GM12878 (cell line): ENCODE data around the gene PSAT1. TPM values are rescaled to one million over a fixed set of nuclear protein-coding genes. Genes with fewer than 3 reads are reported as not detected.

Experiments
- ATAC-seq: fragments of 200-7000 bp; cut with Tn5 transposase; 3 replicates; pipeline ENCODE4 v1.9.1; 2020; ENCODE audit warnings: mild to moderate bottlenecking, moderate library complexity
- BruUV-seq: library from RNA; stranded (reverse); fragments of 400-500 nt; replicated peaks from 2 replicates; lab custom pipeline; 2021; lab: Mats Ljungman, UMichigan
- CTCF ChIA-PET: fragments of 300-600 bp; sonication (Branson Sonifier 250); formaldehyde crosslinking; extraction: SDS; loops from one replicate; lab custom pipeline; 2021; ENCODE audit warnings: inconsistent platforms; lab: Yijun Ruan, JAX
- POLR2A ChIA-PET: fragments of 350-600 bp; formaldehyde crosslinking; extraction: SDS; loops from one replicate; lab custom pipeline; 2021; ENCODE audit warnings: inconsistent platforms; lab: Charles Lee
- RAD21 ChIA-PET: fragments of 300-600 bp; sonication (Branson Sonifier 250); formaldehyde crosslinking; loops from one replicate; lab custom pipeline; 2023; ENCODE audit warnings: antibody characterized with exemption; ENCODE audit not compliant: unreplicated experiment; lab: Charles Lee
- SMC1A ChIA-PET: fragments of 300-600 bp; sonication (Branson Sonifier 250); formaldehyde crosslinking; loops from one replicate; lab custom pipeline; 2023; ENCODE audit not compliant: unreplicated experiment, uncharacterized antibody; lab: Charles Lee
- DNase-seq: peaks from one replicate; pipeline ENCODE4 v3.0.0-alpha.2; 2011; ENCODE audit warnings: low read depth, low spot score
- FAIRE-seq: peaks from 3 replicates; lab custom pipeline; 2011; peaks lifted over from hg19 to GRCh38; lab: Jason Lieb, UNC
- H2AFZ ChIP-seq: 2 replicates; pipeline ENCODE4 v1.6.0; 2011; ENCODE audit warnings: low read depth, low read length, control low read depth; ENCODE audit not compliant: control insufficient read depth
- H3K27ac ChIP-seq: 2 replicates; pipeline ENCODE4 v1.5.1; 2011; ENCODE audit warnings: control low read depth; ENCODE audit not compliant: control insufficient read depth, insufficient read depth
- H3K27me3 ChIP-seq, 2 experiments: replicated peaks in 1 of 2; 2 replicates each; pipeline versions ENCODE4 v1.6.0 to v1.6.1; 2011; ENCODE audit warnings: low read length in 1 of 2; ENCODE audit not compliant: control insufficient read depth in 2 of 2, insufficient read depth in 2 of 2
- H3K36me3 ChIP-seq, 2 experiments: 2 replicates each; pipeline ENCODE4 v1.5.1; 2011; ENCODE audit warnings: low read length in 1 of 2; ENCODE audit not compliant: control insufficient read depth in 2 of 2, insufficient read depth in 2 of 2
- H3K4me1 ChIP-seq: 2 replicates; pipeline ENCODE4 v1.6.1; 2011; ENCODE audit warnings: mild to moderate bottlenecking, low read length, moderate library complexity, mixed read lengths; ENCODE audit not compliant: control insufficient read depth, insufficient read depth
- H3K4me2 ChIP-seq: 2 replicates; pipeline ENCODE4 v1.6.0; 2011; ENCODE audit warnings: control low read depth; ENCODE audit not compliant: control insufficient read depth, insufficient read depth
- H3K4me3 ChIP-seq: fragments of 200-600 bp; sonication (generic); 2 replicates; pipeline ENCODE4 v1.5.1; 2016
- H3K79me2 ChIP-seq: 2 replicates; pipeline ENCODE4 v1.6.0; 2011; ENCODE audit warnings: low read length; ENCODE audit not compliant: control insufficient read depth, insufficient read depth
- H3K9ac ChIP-seq: 2 replicates; pipeline ENCODE4 v1.8.0; 2011; ENCODE audit warnings: low read length, control low read depth, mixed read lengths; ENCODE audit not compliant: control insufficient read depth, insufficient read depth
- H3K9me3 ChIP-seq: replicated peaks from 3 replicates; pipeline ENCODE4 v1.5.1; 2011; ENCODE audit warnings: mild to moderate bottlenecking, low read length; ENCODE audit not compliant: control insufficient read depth, insufficient read depth
- H4K20me1 ChIP-seq: 2 replicates; pipeline ENCODE4 v1.6.0; 2011; ENCODE audit not compliant: control insufficient read depth, insufficient read depth
- BMI1 ChIP-seq: fragments of 450-650 bp; IDR thresholded peaks from 2 replicates; pipeline ENCODE4 v1.6.1; 2016; ENCODE audit warnings: mild to moderate bottlenecking, moderate library complexity, borderline replicate concordance
- FOXK2 ChIP-seq: fragments of 450-650 bp; IDR thresholded peaks from 2 replicates; pipeline ENCODE4 v1.6.1; 2017; ENCODE audit warnings: mild to moderate bottlenecking, moderate library complexity
- IRF3 ChIP-seq: fragments of 450-650 bp; IDR thresholded peaks from 2 replicates; pipeline ENCODE4 v1.6.1; 2014; ENCODE audit warnings: mild to moderate bottlenecking
- IRF4 ChIP-seq: IDR thresholded peaks from 2 replicates; pipeline ENCODE4 v1.6.1; 2011; ENCODE audit warnings: low read depth, low read length
- LARP7 ChIP-seq: fragments of 450-650 bp; IDR thresholded peaks from 2 replicates; pipeline ENCODE4 v1.6.1; 2017; ENCODE audit warnings: mild to moderate bottlenecking
- MAX ChIP-seq: IDR thresholded peaks from 2 replicates; pipeline ENCODE4 v1.6.1; 2012; ENCODE audit warnings: low read depth, low read length, improper control_type of control experiment
- MEF2B ChIP-seq: fragments of 450-650 bp; IDR thresholded peaks from 2 replicates; pipeline ENCODE4 v1.6.1; 2018; ENCODE audit warnings: mild to moderate bottlenecking, moderate library complexity; ENCODE audit not compliant: partially characterized antibody, poor library complexity, severe bottlenecking
- PBX3 ChIP-seq: IDR thresholded peaks from 2 replicates; pipeline ENCODE4 v1.6.1; 2011; ENCODE audit warnings: mild to moderate bottlenecking, low read depth, low read length, moderate library complexity; ENCODE audit not compliant: insufficient replicate concordance
- RELB ChIP-seq: fragments of 450-650 bp; IDR thresholded peaks from 2 replicates; pipeline ENCODE4 v1.6.1; 2017; ENCODE audit warnings: low read depth, mild to moderate bottlenecking, moderate library complexity
- REST ChIP-seq: IDR thresholded peaks from 2 replicates; pipeline ENCODE4 v1.6.1; 2012; ENCODE audit warnings: mild to moderate bottlenecking, low read depth, low read length
- SMARCA5 ChIP-seq: fragments of 450-650 bp; IDR thresholded peaks from 2 replicates; pipeline ENCODE4 v1.6.1; 2017; ENCODE audit warnings: mild to moderate bottlenecking
- WRNIP1 ChIP-seq: IDR thresholded peaks from 2 replicates; pipeline ENCODE4 v1.6.1; 2011; ENCODE audit warnings: low read depth, low read length, improper control_type of control experiment, borderline replicate concordance
- YBX1 ChIP-seq: fragments of 450-650 bp; IDR thresholded peaks from 2 replicates; pipeline ENCODE4 v1.6.1; 2016; ENCODE audit warnings: antibody characterized with exemption
- ZNF274 ChIP-seq: IDR thresholded peaks from one replicate; pipeline ENCODE4 v1.8.0; 2011; ENCODE audit not compliant: insufficient read length, insufficient read depth
- ZNF384 ChIP-seq: IDR thresholded peaks from 2 replicates; pipeline ENCODE4 v1.6.1; 2012; ENCODE audit warnings: low read depth, mild to moderate bottlenecking, low read length, improper control_type of control experiment, borderline replicate concordance
- WGBS: methylation state at CpG from one replicate; pipeline ENCODE4 v1.1.6; 2016; ENCODE audit warnings: low lambda C conversion rate; ENCODE audit not compliant: insufficient replicate concordance, insufficient coverage; ENCODE audit errors: missing lambda C conversion rate; 5-methylcytosine and 5-hydroxymethylcytosine counted together
- in situ Hi-C: fragments of 300-500 bp; cut with MboI; formaldehyde crosslinking; loops from 9 replicates; pipeline ENCODE4 v1.14.3; 2018; ENCODE audit warnings: mixed read lengths
- intact Hi-C: fragments of 100-400 bp; cut with micrococcal nuclease; formaldehyde crosslinking; loops from one replicate; pipeline ENCODE4 v1.14.2; 2022; ENCODE audit not compliant: unreplicated experiment
- polyA plus RNA-seq, 11 experiments: library from polyadenylated mRNA; depleted of rRNA in 4 of 11; unstranded in 6 of 11; stranded (reverse) in 5 of 11; fragments of >200 nt; fragmentation: Nextera tagmentation in 4 of 11; fragmentation: Illumina TruSeq in 1 of 11; extraction: Ambion mirVana in 4 of 11; extraction: Trizol in 1 of 11; gene quantifications; 1 replicate in 1 of 11; 2 replicates in 10 of 11; pipeline versions ENCODE4 v1.2.1 to v1.2.3, GENCODE V29; 2011 to 2016; ENCODE audit warnings: inconsistent platforms in 2 of 11, missing spikeins in 2 of 11, low read depth in 1 of 11
- total RNA-seq, 4 experiments: library from RNA; depleted of rRNA in 3 of 4; stranded (reverse); fragments of >200 nt in 3 of 4; fragmentation: Illumina TruSeq in 1 of 4; extraction: Trizol in 1 of 4; gene quantifications; 2 replicates each; pipeline versions ENCODE4 v1.2.1 to v1.2.3, GENCODE V29; 2013 to 2021

Gene PSAT1
- total and polyA plus RNA-seq, 10 of the 15 experiments (the other 5 are each of a cell fraction or from before 2014, with no cell fraction given) = 35.1 to 126 (median 51.9) TPM

GRCh38 chr9:78296893-78297671, at the start of gene PSAT1 (continued):
- TF ChIP-seq REST = no peak

GRCh38 chr9:78248635-78249034, 48.3 kb upstream of the PSAT1 start:
- Histone ChIP-seq H3K27ac (no peak overlapping the region), H3K4me2 (no peak overlapping the region), H3K4me1 (no peaks in the 10 kb centered on the region), H4K20me1 (no peaks in the 10 kb centered on the region), H3K27me3 (no peaks in the 10 kb centered on the region), H3K9me3 (no peaks in the 10 kb centered on the region), H3K79me2 (no peaks in the 10 kb centered on the region), H2AFZ (no peak overlapping the region), H3K36me3 (peaks cover 0 to 6% of the 10 kb centered on the region in 2 experiments; a peak in 2 of 4 replicates), H3K9ac (no peak overlapping the region), H3K4me3 (no peak overlapping the region)
- intact Hi-C loops = no loop called here
- RAD21 ChIA-PET = no interaction called here
- POLR2A ChIA-PET = no interaction called here
- DNase-seq = no peak
- CTCF ChIA-PET = interaction anchor here (1.3 kb wide), 1 partner anchor 14 kb away, joined by 3 read pairs; no protein-coding TSS in a partner anchor
- no peak for FAIRE-seq
- in situ Hi-C loops = no loop called here
- SMC1A ChIA-PET = no interaction called here
- no TSS peak for BruUV-seq
- no peak for ATAC-seq
- 96% methylated on average over 1 of the region's 1 CpG for WGBS
- no peak for TF ChIP-seq RELB
- TF ChIP-seq MEF2B = no peak
- no peak for TF ChIP-seq SMARCA5
- no peak for TF ChIP-seq FOXK2
- no peak for TF ChIP-seq YBX1
- no peak for TF ChIP-seq WRNIP1
- no peak for TF ChIP-seq ZNF384
- no peak for TF ChIP-seq MAX
- TF ChIP-seq ZNF274 = no peak
- TF ChIP-seq IRF3 = no peak
- TF ChIP-seq PBX3 = no peak
- no peak for TF ChIP-seq IRF4
- no peak for TF ChIP-seq BMI1
- TF ChIP-seq LARP7 = no peak
